GM13976 (cell line): ENCODE data around the gene MS4A18.

Experiments
- DNase-seq: peaks from one replicate; pipeline ENCODE4 v3.0.0; 2012; ENCODE audit warnings: low spot score
- in situ Hi-C: fragments of 300-500 bp; cut with MboI; formaldehyde crosslinking; loops from one replicate; pipeline ENCODE4 v1.12.0; 2022; ENCODE audit warnings: low sequenced_read_pairs, mixed read lengths, inconsistent platforms; ENCODE audit not compliant: unreplicated experiment
- TF ChIP-seq, protein P1 (sequence below): IDR thresholded peaks from 2 replicates; pipeline ENCODE4 v1.5.1; 2012; ENCODE audit warnings: borderline replicate concordance, mild to moderate bottlenecking; ENCODE audit not compliant: insufficient read depth; ENCODE audit errors: extremely low read depth, missing control alignments, control extremely low read depth

MS4A18 gene

GRCh38 chr11:60786811-60787567 lies 62.5 kb downstream of the MS4A18 start:
- in situ Hi-C loops, result no loop called here
- TF ChIP-seq, protein P1, sequence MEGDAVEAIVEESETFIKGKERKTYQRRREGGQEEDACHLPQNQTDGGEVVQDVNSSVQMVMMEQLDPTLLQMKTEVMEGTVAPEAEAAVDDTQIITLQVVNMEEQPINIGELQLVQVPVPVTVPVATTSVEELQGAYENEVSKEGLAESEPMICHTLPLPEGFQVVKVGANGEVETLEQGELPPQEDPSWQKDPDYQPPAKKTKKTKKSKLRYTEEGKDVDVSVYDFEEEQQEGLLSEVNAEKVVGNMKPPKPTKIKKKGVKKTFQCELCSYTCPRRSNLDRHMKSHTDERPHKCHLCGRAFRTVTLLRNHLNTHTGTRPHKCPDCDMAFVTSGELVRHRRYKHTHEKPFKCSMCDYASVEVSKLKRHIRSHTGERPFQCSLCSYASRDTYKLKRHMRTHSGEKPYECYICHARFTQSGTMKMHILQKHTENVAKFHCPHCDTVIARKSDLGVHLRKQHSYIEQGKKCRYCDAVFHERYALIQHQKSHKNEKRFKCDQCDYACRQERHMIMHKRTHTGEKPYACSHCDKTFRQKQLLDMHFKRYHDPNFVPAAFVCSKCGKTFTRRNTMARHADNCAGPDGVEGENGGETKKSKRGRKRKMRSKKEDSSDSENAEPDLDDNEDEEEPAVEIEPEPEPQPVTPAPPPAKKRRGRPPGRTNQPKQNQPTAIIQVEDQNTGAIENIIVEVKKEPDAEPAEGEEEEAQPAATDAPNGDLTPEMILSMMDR, result no peak
- no peak for DNase-seq

DNA sequence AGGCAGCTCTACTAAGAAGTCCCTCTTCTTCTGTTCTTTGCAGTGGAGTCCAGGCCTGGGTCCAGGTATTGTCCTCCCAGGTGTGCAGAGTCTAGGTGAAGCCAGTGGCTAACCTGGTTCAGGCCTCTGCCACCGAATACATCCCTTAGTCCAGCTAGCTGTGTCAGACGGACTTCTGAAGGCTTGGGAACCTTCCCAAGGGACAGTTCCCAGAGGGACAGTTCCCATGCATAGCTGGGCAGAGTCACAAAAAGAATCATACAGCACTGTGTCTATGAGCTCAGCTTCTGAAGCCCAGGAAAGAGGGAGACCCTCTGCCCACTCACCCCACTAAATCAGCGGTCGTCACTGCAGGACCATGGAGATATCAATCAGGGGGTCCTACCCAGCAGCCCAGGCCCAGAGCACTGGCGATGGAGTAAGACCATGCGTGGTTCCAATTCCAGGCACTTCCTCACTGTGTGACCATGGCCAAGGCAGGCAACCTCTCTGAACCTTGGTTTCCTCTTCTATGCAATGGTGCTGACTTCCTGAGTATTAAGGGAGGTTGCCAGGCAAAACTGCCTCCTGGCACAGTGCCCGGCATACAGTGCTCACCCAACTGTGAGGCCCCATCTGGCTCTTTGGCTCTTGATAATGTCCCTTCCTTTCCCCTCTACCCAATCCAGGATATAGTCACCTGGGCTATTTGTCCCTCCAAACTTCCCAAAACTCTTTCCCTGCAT lies 64.0 kb downstream of the MS4A18 start:
- in situ Hi-C loops, result no loop called here
- TF ChIP-seq, protein P1, result no peak
- no peak for DNase-seq

DNA sequence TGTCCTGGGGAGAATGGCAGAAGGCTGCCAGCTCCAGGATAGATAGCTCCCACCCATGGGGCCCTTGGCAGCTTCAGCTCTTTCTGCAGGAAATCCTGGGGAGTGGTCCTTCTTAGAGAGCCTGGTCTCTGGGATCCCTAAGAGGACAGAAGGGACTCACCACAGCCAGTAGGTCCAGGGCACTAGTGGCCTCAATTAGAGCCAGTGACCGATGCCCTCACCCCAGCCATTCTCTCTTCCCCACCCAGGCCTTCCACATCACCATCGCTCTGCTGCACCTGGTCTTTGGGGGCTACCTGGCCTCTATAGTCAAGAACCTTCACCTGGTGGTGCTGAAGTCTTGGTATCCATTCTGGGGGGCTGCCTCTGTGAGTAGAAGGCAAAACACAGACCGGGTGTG lies 66.2 kb downstream of the MS4A18 start:
- TF ChIP-seq, protein P1, result no peak
- no peak for DNase-seq
- in situ Hi-C loops, result no loop called here

GRCh38 chr11:60791153-60791933 lies 66.8 kb downstream of the MS4A18 start:
- in situ Hi-C loops, result no loop called here
- DNase-seq, result no peak
- TF ChIP-seq, protein P1, result no peak

GRCh38 chr11:60792521-60792920 lies 68.0 kb downstream of the MS4A18 start:
- in situ Hi-C loops, result no loop called here
- no peak for DNase-seq
- TF ChIP-seq, protein P1, result no peak
